AG04450 (cell line): ENCODE measurements around the gene HOXA9. TPM values are rescaled to one million over a fixed set of nuclear protein-coding genes. Genes with fewer than 3 reads are reported as not detected.

Source experiments
- CTCF ChIA-PET: fragments of 300-600, 350-600 bp; formaldehyde crosslinking; extraction: SDS; loops from one replicate; lab custom pipeline; 2022; ENCODE audit warnings: antibody characterized with exemption, inconsistent platforms; lab: Charles Lee
- POLR2A ChIA-PET: fragments of 350-600 bp; formaldehyde crosslinking; extraction: SDS; loops from one replicate; lab custom pipeline; 2021; ENCODE audit warnings: antibody characterized with exemption, inconsistent platforms; lab: Yijun Ruan, JAX
- DNase-seq: peaks from one replicate; pipeline ENCODE4 v3.0.0-alpha.2; 2011; ENCODE audit warnings: low read depth, low spot score
- H3K27ac ChIP-seq: one replicate; pipeline ENCODE4 v1.5.1; 2012; ENCODE audit warnings: low read depth, low read length, control low read depth
- H3K27me3 ChIP-seq: one replicate; pipeline ENCODE4 v1.6.0; 2012; ENCODE audit warnings: low read length; ENCODE audit not compliant: control insufficient read depth, insufficient read depth
- H3K4me3 ChIP-seq: 2 replicates; pipeline ENCODE4 v1.5.1; 2011; ENCODE audit warnings: mild to moderate bottlenecking, low read depth, low read length, control low read depth
- H3K9me3 ChIP-seq: 2 replicates; pipeline ENCODE4 v1.5.1; 2012; ENCODE audit warnings: low read length; ENCODE audit not compliant: control insufficient read depth, insufficient read depth
- polyA plus RNA-seq: library from polyadenylated mRNA; depleted of rRNA; stranded (reverse); fragments of >200 nt; gene quantifications from 2 replicates; pipeline ENCODE4 v1.2.3, GENCODE V29; 2011
- TF ChIP-seq, protein P1 (sequence below): IDR thresholded peaks from 2 replicates; pipeline ENCODE4 v1.5.1; 2011; ENCODE audit warnings: low read depth, low read length, control low read depth, inconsistent platforms

The HOXA9 gene
- polyA plus RNA-seq, 1 experiment, result 1.5 TPM

DNA sequence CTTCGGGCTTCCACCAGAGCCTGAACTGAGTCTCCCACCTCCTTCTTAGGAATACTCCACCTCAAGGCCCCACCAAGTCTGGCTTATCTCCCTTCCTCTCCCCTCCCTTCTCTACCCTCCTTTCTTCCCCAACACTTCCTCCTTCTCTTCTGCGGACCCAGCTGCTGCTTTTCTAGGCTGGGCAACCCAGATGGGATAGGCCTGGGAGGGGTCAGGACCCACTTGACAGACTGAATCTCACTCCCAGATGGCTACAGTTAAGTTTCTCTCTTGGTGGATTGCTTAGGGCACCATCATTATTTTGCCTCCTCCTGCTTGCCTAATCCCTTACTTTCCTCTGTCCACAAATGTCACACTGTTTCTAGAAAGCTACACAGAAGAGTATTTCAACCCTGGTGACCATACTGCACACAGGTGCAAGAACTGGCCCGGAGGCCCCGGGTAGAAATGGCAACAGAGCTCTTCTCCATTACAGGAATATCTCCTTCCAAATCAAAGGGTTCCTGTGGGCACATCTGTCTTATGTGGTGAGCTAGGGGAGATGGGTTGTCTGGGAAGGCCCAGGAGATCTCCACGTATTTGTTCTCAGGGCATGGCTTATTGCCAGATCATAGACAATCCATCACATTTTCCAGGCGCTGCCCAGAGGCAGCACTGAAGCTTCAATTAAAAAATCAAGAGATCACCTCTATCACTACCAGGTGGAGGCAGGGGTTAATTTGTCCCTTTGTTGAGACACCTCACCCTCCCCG, 24.8 kb upstream of the HOXA9 start:
- ChIA-PET POLR2A (no interaction called here), CTCF (interaction anchor here (1.2 to 2.3 kb wide), 2 partner anchors 11 to 1297 kb away, joined by 3 to 16 read pairs; no protein-coding TSS in a partner anchor)
- TF ChIP-seq, protein P1, sequence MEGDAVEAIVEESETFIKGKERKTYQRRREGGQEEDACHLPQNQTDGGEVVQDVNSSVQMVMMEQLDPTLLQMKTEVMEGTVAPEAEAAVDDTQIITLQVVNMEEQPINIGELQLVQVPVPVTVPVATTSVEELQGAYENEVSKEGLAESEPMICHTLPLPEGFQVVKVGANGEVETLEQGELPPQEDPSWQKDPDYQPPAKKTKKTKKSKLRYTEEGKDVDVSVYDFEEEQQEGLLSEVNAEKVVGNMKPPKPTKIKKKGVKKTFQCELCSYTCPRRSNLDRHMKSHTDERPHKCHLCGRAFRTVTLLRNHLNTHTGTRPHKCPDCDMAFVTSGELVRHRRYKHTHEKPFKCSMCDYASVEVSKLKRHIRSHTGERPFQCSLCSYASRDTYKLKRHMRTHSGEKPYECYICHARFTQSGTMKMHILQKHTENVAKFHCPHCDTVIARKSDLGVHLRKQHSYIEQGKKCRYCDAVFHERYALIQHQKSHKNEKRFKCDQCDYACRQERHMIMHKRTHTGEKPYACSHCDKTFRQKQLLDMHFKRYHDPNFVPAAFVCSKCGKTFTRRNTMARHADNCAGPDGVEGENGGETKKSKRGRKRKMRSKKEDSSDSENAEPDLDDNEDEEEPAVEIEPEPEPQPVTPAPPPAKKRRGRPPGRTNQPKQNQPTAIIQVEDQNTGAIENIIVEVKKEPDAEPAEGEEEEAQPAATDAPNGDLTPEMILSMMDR, result no peak
- no peak overlapping the region for H3K27ac ChIP-seq
- H3K27me3 ChIP-seq, result peaks cover 97% of the 10 kb centered on the region
- DNase-seq, result no peak
- H3K9me3 ChIP-seq, result peaks cover 22% of the 10 kb centered on the region; the same call in 1 of the 2 replicates
- H3K4me3 ChIP-seq, result no peak overlapping the region

- peaks cover 25% of the 10 kb centered on the region; the same call in 1 of the 2 replicates for H3K9me3 ChIP-seq
- peaks cover 97% of the 10 kb centered on the region for H3K27me3 ChIP-seq
These were observed 24.1 kb upstream of the HOXA9 start for GRCh38 chr7:27189295-27189996.

GRCh38 chr7:27188386-27189294, 23.3 kb upstream of the HOXA9 start:
- ChIA-PET CTCF (no interaction called here), POLR2A (interaction anchor here (0.6 kb wide), 1 partner anchor 604 kb away, joined by 11 read pairs; no protein-coding TSS in a partner anchor)
- TF ChIP-seq, protein P1, result no peak
- Histone ChIP-seq H3K9me3 (peaks cover 25% of the 10 kb centered on the region; the same call in 1 of the 2 replicates), H3K27ac (no peak overlapping the region), H3K4me3 (no peak overlapping the region), H3K27me3 (peaks cover 96% of the 10 kb centered on the region)
- DNase-seq, result no peak

More at GRCh38 chr7:27189295-27189996, 24.1 kb upstream of the HOXA9 start:
- ChIA-PET CTCF (interaction anchor here (1.2 to 2.3 kb wide), 2 partner anchors 10 to 1297 kb away, joined by 3 to 16 read pairs; no protein-coding TSS in a partner anchor), POLR2A (interaction anchor here (0.6 kb wide), 1 partner anchor 605 kb away, joined by 11 read pairs; no protein-coding TSS in a partner anchor)
- TF ChIP-seq, protein P1, result no peak
- H3K4me3 ChIP-seq, result no peak overlapping the region
- H3K27ac ChIP-seq, result no peak overlapping the region
- no peak for DNase-seq

- H3K27ac ChIP-seq, result no peak overlapping the region
- H3K9me3 ChIP-seq, result peaks cover 29% of the 10 kb centered on the region; the same call in 1 of the 2 replicates
- ChIA-PET POLR2A (no interaction called here), CTCF (interaction anchor here (1.3 to 2.2 kb wide), 4 partner anchors 8 to 1295 kb away, joined by 3 to 11 read pairs (median 6); no protein-coding TSS in a partner anchor)
- H3K4me3 ChIP-seq, result no peak overlapping the region
- H3K27me3 ChIP-seq, result peaks cover 96% of the 10 kb centered on the region
- TF ChIP-seq, protein P1, result no peak
- no peak for DNase-seq
These were observed 22.4 kb upstream of the HOXA9 start for GRCh38 chr7:27187475-27188385.
